Measurements from ENCODE around the gene A4GNT.

GRCh38 chr3:138135833-138136194 is 3.6 kb upstream of the A4GNT start:
- TF ChIP-seq CTCF (conservative IDR thresholded peaks at IDR 0.05; ENCODE audit: low read length) = no peak
- no peak for TF ChIP-seq EZH2phosphoT487 (IDR thresholded peaks at IDR 0.05; ENCODE audit: borderline replicate concordance)

Measured in Loucy (cell line).